ENCODE results near the gene CENPQ. TPM values are rescaled to one million over a fixed set of nuclear protein-coding genes. Genes with fewer than 3 reads are reported as not detected.
"Not testable (repeated sequence)": the region's sequence is repeated elsewhere in the genome, so short reads cannot be mapped to it uniquely, and the experiment has no call there.

CENPQ gene
- total RNA-seq (2014; rRNA removed; shearing (Covaris generic); ENCODE audit: low replicate concordance) = 9.8 and 14.4 TPM in 2 replicates

GRCh38 chr6:49462927-49463611 lies at the start of gene CENPQ, which contains the start of gene MMUT:
Gene CENPQ, plus strand, starts transcription at chr6:49463370. Its CDS starts 6,807 bp downstream, at chr6:49470177.
Gene MMUT, minus strand, starts transcription at chr6:49463253. Its CDS starts 3,787 bp downstream, at chr6:49459466.
- DNase-seq (ENCODE audit: low read depth) = peak; percentile 91
- in situ Hi-C loops (cut with HindIII; ENCODE audit: low pct_unique_long_range_greater_than_20kb, low sequenced_read_pairs) = no loop called here

GRCh38 chr6:49415358-49415757 lies 47.8 kb upstream of the CENPQ start:
- no peak for DNase-seq (ENCODE audit: low read depth)
- in situ Hi-C loops (cut with HindIII; ENCODE audit: low pct_unique_long_range_greater_than_20kb, low sequenced_read_pairs) = no loop called here

GRCh38 chr6:49416195-49416594 lies 47.0 kb upstream of the CENPQ start:
- in situ Hi-C loops (cut with HindIII; ENCODE audit: low pct_unique_long_range_greater_than_20kb, low sequenced_read_pairs) = no loop called here

GRCh38 chr6:49423817-49424216 lies 39.4 kb upstream of the CENPQ start:
- DNase-seq (ENCODE audit: low read depth) = peak; percentile 8

More at GRCh38 chr6:49416195-49416594, 47.0 kb upstream of the CENPQ start:
- DNase-seq (ENCODE audit: low read depth) = no peak

GRCh38 chr6:49430187-49430586 lies 33.0 kb upstream of the CENPQ start:
- DNase-seq (ENCODE audit: low read depth) = no peak
- in situ Hi-C loops (cut with HindIII; ENCODE audit: low pct_unique_long_range_greater_than_20kb, low sequenced_read_pairs) = no loop called here

More at GRCh38 chr6:49423817-49424216, 39.4 kb upstream of the CENPQ start:
- in situ Hi-C loops (cut with HindIII; ENCODE audit: low pct_unique_long_range_greater_than_20kb, low sequenced_read_pairs) = no loop called here

- no peak for DNase-seq (ENCODE audit: low read depth)
- in situ Hi-C loops (cut with HindIII; ENCODE audit: low pct_unique_long_range_greater_than_20kb, low sequenced_read_pairs) = no loop called here
Observed at GRCh38 chr6:49430866-49431265, 32.3 kb upstream of the CENPQ start.

- in situ Hi-C loops (cut with HindIII; ENCODE audit: low pct_unique_long_range_greater_than_20kb, low sequenced_read_pairs) = no loop called here
- peak; percentile 2 for DNase-seq (ENCODE audit: low read depth)
Observed at GRCh38 chr6:49453221-49453620, 9.9 kb upstream of the CENPQ start.

- no peak for DNase-seq (ENCODE audit: low read depth)
- in situ Hi-C loops (cut with HindIII; ENCODE audit: low pct_unique_long_range_greater_than_20kb, low sequenced_read_pairs) = no loop called here
Observed at GRCh38 chr6:49454787-49455709, 8.1 kb upstream of the CENPQ start.

- in situ Hi-C loops (cut with HindIII; ENCODE audit: low pct_unique_long_range_greater_than_20kb, low sequenced_read_pairs) = no loop called here
- no peak for DNase-seq (ENCODE audit: low read depth)
Observed at GRCh38 chr6:49457771-49458170, 5.4 kb upstream of the CENPQ start.

- peak; percentile 7 for DNase-seq (ENCODE audit: low read depth)
- in situ Hi-C loops (cut with HindIII; ENCODE audit: low pct_unique_long_range_greater_than_20kb, low sequenced_read_pairs) = no loop called here
Observed at GRCh38 chr6:49462071-49462470, 1.1 kb upstream of the CENPQ start.

- in situ Hi-C loops (cut with HindIII; ENCODE audit: low pct_unique_long_range_greater_than_20kb, low sequenced_read_pairs) = no loop called here
- DNase-seq (ENCODE audit: low read depth) = no peak
Observed at GRCh38 chr6:49462599-49462926, 607 bp upstream of the CENPQ start.

GRCh38 chr6:49463612-49463967 lies 420 bp downstream of the CENPQ start:
- in situ Hi-C loops (cut with HindIII; ENCODE audit: low pct_unique_long_range_greater_than_20kb, low sequenced_read_pairs) = no loop called here
- DNase-seq (ENCODE audit: low read depth) = no peak

- no peak for DNase-seq (ENCODE audit: low read depth)
- in situ Hi-C loops (cut with HindIII; ENCODE audit: low pct_unique_long_range_greater_than_20kb, low sequenced_read_pairs) = no loop called here
Observed at GRCh38 chr6:49464691-49465090, 1.5 kb downstream of the CENPQ start.

- DNase-seq (ENCODE audit: low read depth) = no peak
- in situ Hi-C loops (cut with HindIII; ENCODE audit: low pct_unique_long_range_greater_than_20kb, low sequenced_read_pairs) = no loop called here
Observed at GRCh38 chr6:49468042-49468441, 4.9 kb downstream of the CENPQ start.

- DNase-seq (ENCODE audit: low read depth); in situ Hi-C loops (cut with HindIII; ENCODE audit: low pct_unique_long_range_greater_than_20kb, low sequenced_read_pairs): not testable (repeated sequence)
Observed at GRCh38 chr6:49476564-49476963, 13.4 kb downstream of the CENPQ start.

- DNase-seq (ENCODE audit: low read depth) = no peak
- in situ Hi-C loops (cut with HindIII; ENCODE audit: low pct_unique_long_range_greater_than_20kb, low sequenced_read_pairs) = no loop called here
Observed at GRCh38 chr6:49479308-49479970, 16.3 kb downstream of the CENPQ start.

GRCh38 chr6:49481846-49482245 lies 18.7 kb downstream of the CENPQ start:
- DNase-seq (ENCODE audit: low read depth); in situ Hi-C loops (cut with HindIII; ENCODE audit: low pct_unique_long_range_greater_than_20kb, low sequenced_read_pairs): not testable (repeated sequence)

- in situ Hi-C loops (cut with HindIII; ENCODE audit: low pct_unique_long_range_greater_than_20kb, low sequenced_read_pairs); DNase-seq (ENCODE audit: low read depth): not testable (repeated sequence)
Observed at GRCh38 chr6:49483380-49483779, 20.2 kb downstream of the CENPQ start.

- in situ Hi-C loops (cut with HindIII; ENCODE audit: low pct_unique_long_range_greater_than_20kb, low sequenced_read_pairs) = no loop called here
- no peak for DNase-seq (ENCODE audit: low read depth)
Observed at GRCh38 chr6:49490633-49491032, 27.5 kb downstream of the CENPQ start.
